ENCODE data around the gene LIF. TPM values are rescaled to one million over a fixed set of nuclear protein-coding genes. Genes with fewer than 3 reads are reported as not detected.

The LIF gene
- polyA plus RNA-seq, 1 of the 3 experiments (the other 2 are of a cell fraction): 24.6 TPM

- no peak for DNase-seq
- H3K9me3 ChIP-seq: no peaks in the 10 kb centered on the region
- H2AFZ ChIP-seq (ENCODE audit: low read depth): no peak overlapping the region
- no peaks in the 10 kb centered on the region for H3K79me2 ChIP-seq (ENCODE audit: insufficient read depth)
- TF ChIP-seq SIN3A (IDR thresholded peaks at IDR 0.05; ENCODE audit: borderline replicate concordance, low read depth, low read length) (no peak), RXRA (IDR thresholded peaks at IDR 0.05; ENCODE audit: borderline replicate concordance, low read depth) (no peak), EZH2phosphoT487 (IDR thresholded peaks at IDR 0.05; ENCODE audit: borderline replicate concordance, low read depth) (no peak), MEF2A (IDR thresholded peaks at IDR 0.05; ENCODE audit: borderline replicate concordance, low read depth) (no peak)
- TF ChIP-seq, protein P1, sequence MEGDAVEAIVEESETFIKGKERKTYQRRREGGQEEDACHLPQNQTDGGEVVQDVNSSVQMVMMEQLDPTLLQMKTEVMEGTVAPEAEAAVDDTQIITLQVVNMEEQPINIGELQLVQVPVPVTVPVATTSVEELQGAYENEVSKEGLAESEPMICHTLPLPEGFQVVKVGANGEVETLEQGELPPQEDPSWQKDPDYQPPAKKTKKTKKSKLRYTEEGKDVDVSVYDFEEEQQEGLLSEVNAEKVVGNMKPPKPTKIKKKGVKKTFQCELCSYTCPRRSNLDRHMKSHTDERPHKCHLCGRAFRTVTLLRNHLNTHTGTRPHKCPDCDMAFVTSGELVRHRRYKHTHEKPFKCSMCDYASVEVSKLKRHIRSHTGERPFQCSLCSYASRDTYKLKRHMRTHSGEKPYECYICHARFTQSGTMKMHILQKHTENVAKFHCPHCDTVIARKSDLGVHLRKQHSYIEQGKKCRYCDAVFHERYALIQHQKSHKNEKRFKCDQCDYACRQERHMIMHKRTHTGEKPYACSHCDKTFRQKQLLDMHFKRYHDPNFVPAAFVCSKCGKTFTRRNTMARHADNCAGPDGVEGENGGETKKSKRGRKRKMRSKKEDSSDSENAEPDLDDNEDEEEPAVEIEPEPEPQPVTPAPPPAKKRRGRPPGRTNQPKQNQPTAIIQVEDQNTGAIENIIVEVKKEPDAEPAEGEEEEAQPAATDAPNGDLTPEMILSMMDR (IDR thresholded peaks at IDR 0.05): peak; percentile 31; the same call in 1 of the 2 replicates
- no peak overlapping the region for H3K9ac ChIP-seq
- H4K20me1 ChIP-seq (ENCODE audit: insufficient read depth): no peaks in the 10 kb centered on the region
- 93% methylated on average over 8 of the region's 8 CpGs for WGBS (ENCODE audit: low lambda C conversion rate)
- POLR2A ChIA-PET: no interaction called here
- H3K9me2 ChIP-seq: no peaks in the 10 kb centered on the region
- peaks cover 8% of the 10 kb centered on the region for H3F3A ChIP-seq (replicated peaks; ENCODE audit: insufficient read depth)
- peaks cover 0 to 8% of the 10 kb centered on the region in 2 experiments; a peak in 2 of 4 replicates for H3K4me1 ChIP-seq (ENCODE audit: control insufficient read depth in 1 of 2, insufficient read depth in 2 of 2, low read depth in 1 of 2, low read length in 1 of 2)
- no peak overlapping the region for H3K27ac ChIP-seq (ENCODE audit: low read depth in 2 of 2, low read length in 1 of 2)
- no peaks in the 10 kb centered on the region for H3K36me3 ChIP-seq (replicated peaks in 1 of 2; ENCODE audit: control insufficient read depth in 1 of 2, insufficient read depth in 2 of 2, low read length in 1 of 2)
- H3K4me2 ChIP-seq: no peak overlapping the region
- no peaks in the 10 kb centered on the region for H3K27me3 ChIP-seq (ENCODE audit: insufficient read depth)
- H3K4me3 ChIP-seq (ENCODE audit: low read depth in 2 of 2, low read length in 1 of 2): no peak overlapping the region
- CTCF ChIA-PET: no interaction called here
These were observed 27.4 kb downstream of the LIF start for GRCh38 chr22:30219049-30219654.

- WGBS (ENCODE audit: low lambda C conversion rate): 78% methylated on average over 20 of the region's 23 CpGs
- peak overlapping the region in 1 of 2 experiments; percentile 60; a peak in 2 of 4 replicates for H3K27ac ChIP-seq (ENCODE audit: low read depth in 2 of 2, low read length in 1 of 2)
- DNase-seq: no peak
These were observed 28.6 kb downstream of the LIF start for GRCh38 chr22:30217698-30218560.

More at GRCh38 chr22:30217698-30218560, 28.6 kb downstream of the LIF start:
- H3F3A ChIP-seq (replicated peaks; ENCODE audit: insufficient read depth): peaks cover 8% of the 10 kb centered on the region
- no peak overlapping the region for H3K4me2 ChIP-seq
- TF ChIP-seq SIN3A (IDR thresholded peaks at IDR 0.05; ENCODE audit: borderline replicate concordance, low read depth, low read length) (no peak), RXRA (IDR thresholded peaks at IDR 0.05; ENCODE audit: borderline replicate concordance, low read depth) (peak; percentile 66; the same call in 1 of the 2 replicates), NFIC (IDR thresholded peaks at IDR 0.05; ENCODE audit: borderline replicate concordance) (0 out of 2 replicates have a peak, but pooled peaks have one; percentile 21), TCF12 (IDR thresholded peaks at IDR 0.05) (peak; percentile 36; the same call in 1 of the 2 replicates), CHD2 (IDR thresholded peaks at IDR 0.05; ENCODE audit: low read length, partially characterized antibody) (no peak)
- TF ChIP-seq, protein P2, sequence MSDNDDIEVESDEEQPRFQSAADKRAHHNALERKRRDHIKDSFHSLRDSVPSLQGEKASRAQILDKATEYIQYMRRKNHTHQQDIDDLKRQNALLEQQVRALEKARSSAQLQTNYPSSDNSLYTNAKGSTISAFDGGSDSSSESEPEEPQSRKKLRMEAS (IDR thresholded peaks at IDR 0.05; ENCODE audit: low read depth): peak; percentile 51
- peaks cover 6 to 8% of the 10 kb centered on the region in 2 experiments; a peak in 3 of 4 replicates for H3K4me1 ChIP-seq (ENCODE audit: control insufficient read depth in 1 of 2, insufficient read depth in 2 of 2, low read depth in 1 of 2, low read length in 1 of 2)
- CTCF ChIA-PET: no interaction called here
- no peaks in the 10 kb centered on the region for H3K36me3 ChIP-seq (replicated peaks in 1 of 2; ENCODE audit: control insufficient read depth in 1 of 2, insufficient read depth in 2 of 2, low read length in 1 of 2)
- no peaks in the 10 kb centered on the region for H4K20me1 ChIP-seq (ENCODE audit: insufficient read depth)
- no peaks in the 10 kb centered on the region for H3K79me2 ChIP-seq (ENCODE audit: insufficient read depth)
- no peaks in the 10 kb centered on the region for H3K9me3 ChIP-seq
- H2AFZ ChIP-seq (ENCODE audit: low read depth): no peak overlapping the region
- H3K27me3 ChIP-seq (ENCODE audit: insufficient read depth): no peaks in the 10 kb centered on the region
- no peak overlapping the region for H3K4me3 ChIP-seq (ENCODE audit: low read depth in 2 of 2, low read length in 1 of 2)
- POLR2A ChIA-PET: no interaction called here
- H3K9ac ChIP-seq: no peak overlapping the region
- no peaks in the 10 kb centered on the region for H3K9me2 ChIP-seq

Measured in SK-N-SH (cell line).